ENCODE data around the gene TMBIM4.

TMBIM4 gene

GRCh38 chr12:66092559-66093269 is 77.1 kb downstream of the TMBIM4 start:
- TF ChIP-seq CTCF (IDR thresholded peaks at IDR 0.05; ENCODE audit: insufficient read depth, missing control alignments) = no peak
- FAIRE-seq = no peak
- no peak for DNase-seq (ENCODE audit: insufficient read length, low spot score)

- no peak for TF ChIP-seq CTCF (IDR thresholded peaks at IDR 0.05; ENCODE audit: insufficient read depth, missing control alignments)
- FAIRE-seq (no peak), DNase-seq (ENCODE audit: insufficient read length, low spot score) (no peak)
Observed at GRCh38 chr12:66090157-66090556, 79.6 kb downstream of the TMBIM4 start.

GRCh38 chr12:66087365-66087943 is 82.3 kb downstream of the TMBIM4 start:
- FAIRE-seq (no peak), DNase-seq (ENCODE audit: insufficient read length, low spot score) (no peak)
- peak; percentile 91 for TF ChIP-seq CTCF (IDR thresholded peaks at IDR 0.05; ENCODE audit: insufficient read depth, missing control alignments)

GRCh38 chr12:66085998-66086397 is 83.8 kb downstream of the TMBIM4 start:
- DNase-seq (ENCODE audit: insufficient read length, low spot score) (no peak), FAIRE-seq (no peak)
- no peak for TF ChIP-seq CTCF (IDR thresholded peaks at IDR 0.05; ENCODE audit: insufficient read depth, missing control alignments)

All from D721Med (cell line).